Calu3 (cell line): Measurements from ENCODE around the gene HSD17B8. TPM values are rescaled to one million over a fixed set of nuclear protein-coding genes. Genes with fewer than 3 reads are reported as not detected.

Source experiments
- BruUV-seq: library from RNA; stranded (reverse); fragments of 400-500 nt; replicated peaks from 2 replicates; lab custom pipeline; 2021; lab: Mats Ljungman, UMichigan
- CTCF ChIA-PET: fragments of 300-600 bp; sonication (Branson Sonifier 250); formaldehyde crosslinking; loops from one replicate; lab custom pipeline; 2022; ENCODE audit warnings: antibody characterized with exemption; lab: Charles Lee
- DNase-seq: peaks from one replicate; pipeline ENCODE4 v3.0.0; 2022
- H3K27ac Mint-ChIP-seq: one replicate; pipeline ENCODE4 v1.8.0; 2022; ENCODE audit warnings: mixed read lengths; ENCODE audit not compliant: unreplicated experiment
- H3K27me3 Mint-ChIP-seq: one replicate; pipeline ENCODE4 v1.8.0; 2022; ENCODE audit warnings: mixed read lengths; ENCODE audit not compliant: unreplicated experiment
- H3K36me3 Mint-ChIP-seq: one replicate; pipeline ENCODE4 v1.8.0; 2022; ENCODE audit warnings: mild to moderate bottlenecking, moderate library complexity, mixed read lengths; ENCODE audit not compliant: insufficient read depth, unreplicated experiment
- H3K4me1 Mint-ChIP-seq: one replicate; pipeline ENCODE4 v1.8.0; 2022; ENCODE audit warnings: mild to moderate bottlenecking, low read depth, mixed read lengths; ENCODE audit not compliant: unreplicated experiment
- H3K4me3 Mint-ChIP-seq: one replicate; pipeline ENCODE4 v1.8.0; 2022; ENCODE audit warnings: mild to moderate bottlenecking, low read depth, moderate library complexity, mixed read lengths; ENCODE audit not compliant: unreplicated experiment
- H3K9me3 Mint-ChIP-seq: one replicate; pipeline ENCODE4 v1.8.0; 2022; ENCODE audit warnings: low read depth, mixed read lengths; ENCODE audit not compliant: unreplicated experiment
- CTCF ChIP-seq: fragments of 200-600 bp; IDR thresholded peaks from one replicate; pipeline ENCODE4 v1.8.0; 2022; ENCODE audit warnings: antibody characterized with exemption; ENCODE audit not compliant: unreplicated experiment
- intact Hi-C: fragments of 100-400 bp; cut with micrococcal nuclease; formaldehyde crosslinking; loops from one replicate; pipeline ENCODE4 v1.10.0; 2022; ENCODE audit not compliant: unreplicated experiment
- total RNA-seq: library from RNA; stranded (reverse); gene quantifications from 2 replicates; pipeline ENCODE4 v1.2.3, GENCODE V29; 2022

HSD17B8 gene
- total RNA-seq, 1 experiment from 2014 or later, result 41.7 TPM

- Mint-ChIP-seq H3K27ac (no peak overlapping the region), H3K4me1 (peaks cover 9% of the 10 kb centered on the region), H3K36me3 (no peaks in the 10 kb centered on the region), H3K4me3 (no peak overlapping the region), H3K9me3 (no peaks in the 10 kb centered on the region), H3K27me3 (peaks cover 86% of the 10 kb centered on the region)
- no peak for DNase-seq
- CTCF ChIA-PET, result no interaction called here
- TF ChIP-seq CTCF, result no peak
- intact Hi-C loops, result no loop called here
- BruUV-seq, result no TSS peak
These were observed 34.1 kb upstream of the HSD17B8 start for GRCh38 chr6:33170176-33171015.

GRCh38 chr6:33171016-33171879 lies 33.2 kb upstream of the HSD17B8 start:
- H3K27ac Mint-ChIP-seq, result no peak overlapping the region
- DNase-seq, result no peak
- TF ChIP-seq CTCF, result no peak
- H3K4me3 Mint-ChIP-seq, result no peak overlapping the region
- CTCF ChIA-PET, result interaction anchor here (0.5 to 0.7 kb wide), 2 partner anchors 62 to 111 kb away, joined by 3 to 4 read pairs; no protein-coding TSS in a partner anchor
- peaks cover 9% of the 10 kb centered on the region for H3K4me1 Mint-ChIP-seq
- intact Hi-C loops, result no loop called here
- peaks cover 86% of the 10 kb centered on the region for H3K27me3 Mint-ChIP-seq
- H3K9me3 Mint-ChIP-seq, result no peaks in the 10 kb centered on the region
- H3K36me3 Mint-ChIP-seq, result no peaks in the 10 kb centered on the region
- no TSS peak for BruUV-seq

- Mint-ChIP-seq H3K36me3 (no peaks in the 10 kb centered on the region), H3K9me3 (no peaks in the 10 kb centered on the region), H3K4me1 (peaks cover 9% of the 10 kb centered on the region), H3K27ac (peak overlapping the region; percentile 25), H3K4me3 (no peak overlapping the region), H3K27me3 (peaks cover 86% of the 10 kb centered on the region)
- no TSS peak for BruUV-seq
- CTCF ChIA-PET, result interaction anchor here (0.5 to 2.3 kb wide), 19 partner anchors 8 to 239 kb away, joined by 3 to 10 read pairs (median 4); no protein-coding TSS in a partner anchor
- TF ChIP-seq CTCF, result no peak
- intact Hi-C loops, result loop anchor here (1.0 kb wide), 1 partner anchor 172 kb away; no protein-coding TSS in a partner anchor
- DNase-seq, result no peak
These were observed 32.4 kb upstream of the HSD17B8 start for GRCh38 chr6:33171880-33172687.
